ENCODE measurements around the gene PLOD1.
"Not testable (repeated sequence)": the region's sequence is repeated elsewhere in the genome, so short reads cannot be mapped to it uniquely, and the experiment has no call there.

Gene PLOD1

GRCh38 chr1:11934302-11935056 is at the start of gene PLOD1:
PLOD1 (plus strand) TSS chr1:11934717; CDS start chr1:11934780, 63 bp downstream.
- DNase-seq: peak; percentile 97

DNA sequence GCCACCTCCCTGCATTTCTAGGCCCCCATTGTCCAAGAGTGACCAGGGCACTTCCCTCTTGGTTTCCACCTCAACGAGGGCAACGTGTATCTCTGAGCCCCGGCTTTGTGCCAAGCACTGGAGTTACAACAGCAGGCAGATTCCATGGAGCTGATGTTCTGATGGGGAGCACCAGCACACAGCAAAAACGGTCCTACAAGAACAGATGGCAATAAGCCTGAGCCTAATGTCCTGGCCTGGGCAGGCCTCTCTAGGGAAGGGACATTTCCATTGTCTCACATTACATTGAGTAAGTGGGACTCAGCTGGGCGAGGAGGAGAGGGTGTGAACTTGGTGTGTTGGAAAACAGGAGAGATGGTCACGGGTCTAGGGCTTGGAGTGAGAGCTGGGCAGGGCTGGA is 48.6 kb upstream of the PLOD1 start:
- DNase-seq: no peak

- no peak for DNase-seq
Measured at GRCh38 chr1:11886986-11887665, 47.4 kb upstream of the PLOD1 start.

DNA sequence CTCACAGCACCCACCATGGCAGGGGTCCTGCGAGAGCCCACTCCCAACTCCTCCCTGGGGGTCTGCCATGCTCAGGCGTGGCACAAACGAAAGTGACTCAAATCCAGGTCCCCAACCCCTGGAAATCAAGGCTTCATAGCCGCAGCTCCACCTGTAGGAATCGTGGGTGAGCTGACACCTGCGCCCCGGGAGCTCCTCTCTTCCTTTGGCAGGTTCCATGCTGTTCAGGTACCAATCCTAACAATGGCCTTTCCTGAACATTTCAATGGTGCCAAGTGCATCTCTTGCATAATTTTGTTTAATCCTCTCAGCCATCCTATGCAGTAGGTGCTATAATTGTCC is 46.9 kb upstream of the PLOD1 start:
- no peak for DNase-seq

- no peak for DNase-seq
Measured at GRCh38 chr1:11888206-11888876, 46.2 kb upstream of the PLOD1 start.

DNA sequence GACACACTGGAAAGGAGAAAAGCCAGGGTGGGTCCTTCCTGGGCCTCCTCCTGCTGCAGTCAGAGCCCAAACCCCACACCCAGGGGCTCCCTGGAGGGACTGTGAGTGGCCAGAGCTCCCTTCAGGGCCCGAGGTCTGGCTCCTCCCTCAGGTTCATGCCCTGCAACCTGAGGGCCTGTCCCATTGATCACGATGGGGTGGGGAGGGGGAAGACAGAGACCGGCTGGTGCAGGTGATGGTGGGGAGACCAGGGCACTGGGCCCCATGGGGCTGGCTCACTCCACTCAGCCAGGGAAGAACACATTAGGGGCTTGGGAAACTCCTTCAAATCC is 45.7 kb upstream of the PLOD1 start:
- no peak for DNase-seq

DNA sequence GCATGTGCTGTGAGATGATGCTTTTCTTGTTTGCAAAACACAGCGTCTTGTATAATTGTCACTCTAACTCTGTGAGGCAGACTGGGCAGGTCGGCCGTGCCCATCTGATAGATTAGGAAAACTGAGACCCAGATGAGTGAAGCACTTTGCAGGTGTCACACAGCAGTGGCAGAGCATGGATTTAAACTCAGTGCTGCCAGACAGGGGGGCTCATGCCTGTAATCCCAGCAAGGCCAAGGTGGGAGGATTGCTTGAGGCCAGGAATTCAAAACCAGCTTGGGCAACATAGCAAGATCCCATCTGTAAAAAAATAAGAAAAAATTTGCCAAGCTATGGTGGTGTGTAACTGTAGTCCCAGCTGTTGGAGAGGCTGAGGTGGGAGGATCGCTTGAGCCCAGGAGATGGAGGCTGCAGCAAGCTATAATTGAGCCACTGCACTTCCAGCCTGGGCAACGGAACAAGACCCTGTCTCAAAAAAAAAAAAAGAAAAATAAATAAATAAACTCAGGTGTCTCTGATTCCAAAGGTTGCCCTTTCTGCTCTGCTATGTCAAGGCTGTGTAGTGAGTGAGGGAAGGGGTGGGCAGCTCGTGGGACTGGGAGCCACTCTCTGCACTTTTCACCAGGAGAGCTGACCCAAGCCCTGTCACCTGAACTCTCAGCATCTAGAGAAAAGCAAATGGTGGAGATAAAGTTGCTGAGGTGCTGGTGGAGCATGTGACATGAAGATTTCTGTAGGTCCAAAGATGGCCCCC is 42.9 kb upstream of the PLOD1 start:
- no peak for DNase-seq

- no peak for DNase-seq
Measured at GRCh38 chr1:11893907-11894251, 40.6 kb upstream of the PLOD1 start.

DNA sequence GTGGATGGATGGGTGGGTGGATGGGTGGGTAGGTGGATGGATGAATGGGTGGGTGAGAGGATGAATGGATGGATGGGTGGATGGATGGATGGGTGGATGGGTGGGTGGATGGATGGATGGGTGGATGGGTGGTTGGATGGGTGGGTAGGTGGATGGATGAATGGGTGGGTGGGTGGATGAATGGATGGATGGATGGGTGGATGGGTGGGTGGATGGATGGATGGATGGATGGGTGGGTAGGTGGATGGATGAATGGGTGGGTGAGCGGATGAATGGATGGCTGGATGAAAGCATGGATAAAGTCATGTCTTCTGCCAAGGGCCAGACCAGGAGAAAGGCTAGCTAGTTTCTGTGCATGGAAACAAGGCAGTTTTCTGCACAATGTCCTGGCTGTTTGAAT is 40.0 kb upstream of the PLOD1 start:
- DNase-seq: not testable (repeated sequence)

GRCh38 chr1:11898086-11898785 is 36.3 kb upstream of the PLOD1 start:
- DNase-seq: no peak

GRCh38 chr1:11898831-11899467 is 35.6 kb upstream of the PLOD1 start:
- DNase-seq: no peak

DNA sequence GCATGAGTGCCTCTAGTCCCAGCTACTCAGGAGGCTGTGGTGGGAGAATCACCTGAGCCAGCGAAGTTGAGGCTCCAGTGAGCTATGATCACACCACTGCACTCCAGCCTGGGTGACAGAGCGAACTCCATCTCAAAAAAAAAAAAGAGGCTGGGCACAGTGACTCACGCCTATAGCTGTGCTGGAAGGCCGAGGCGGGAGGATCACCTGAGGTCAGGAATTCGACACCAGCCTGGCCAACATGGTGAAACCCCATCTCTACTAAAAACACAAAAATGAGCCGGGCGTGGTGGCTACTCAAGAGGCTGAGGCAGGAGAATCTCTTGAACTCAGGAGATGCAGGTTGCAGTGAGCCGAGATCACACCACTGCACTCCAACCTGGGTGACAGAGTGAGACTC is 33.1 kb upstream of the PLOD1 start:
- not testable (repeated sequence) for DNase-seq

GRCh38 chr1:11903210-11903609 is 31.3 kb upstream of the PLOD1 start:
- DNase-seq: no peak

DNA sequence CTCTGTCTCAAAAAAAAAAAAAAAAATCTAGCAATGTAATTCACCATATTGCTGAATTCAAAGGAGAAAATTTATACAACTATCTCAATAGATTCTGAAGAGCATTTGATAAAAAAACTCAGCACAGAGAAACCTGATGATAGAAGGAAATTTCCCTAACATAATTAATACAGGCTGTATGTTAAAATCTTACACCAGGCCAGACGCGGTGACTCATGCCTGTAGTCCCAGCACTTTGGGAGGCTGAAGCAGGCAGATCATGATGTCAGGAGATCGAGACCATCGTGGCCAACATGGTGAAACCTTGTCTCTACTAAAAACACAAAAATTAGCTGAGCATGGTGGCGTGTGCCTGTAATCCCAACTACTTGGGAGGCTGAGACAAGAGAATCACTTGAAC is 30.4 kb upstream of the PLOD1 start:
- DNase-seq: not testable (repeated sequence)

GRCh38 chr1:11904978-11905377 is 29.5 kb upstream of the PLOD1 start:
- DNase-seq: no peak

DNA sequence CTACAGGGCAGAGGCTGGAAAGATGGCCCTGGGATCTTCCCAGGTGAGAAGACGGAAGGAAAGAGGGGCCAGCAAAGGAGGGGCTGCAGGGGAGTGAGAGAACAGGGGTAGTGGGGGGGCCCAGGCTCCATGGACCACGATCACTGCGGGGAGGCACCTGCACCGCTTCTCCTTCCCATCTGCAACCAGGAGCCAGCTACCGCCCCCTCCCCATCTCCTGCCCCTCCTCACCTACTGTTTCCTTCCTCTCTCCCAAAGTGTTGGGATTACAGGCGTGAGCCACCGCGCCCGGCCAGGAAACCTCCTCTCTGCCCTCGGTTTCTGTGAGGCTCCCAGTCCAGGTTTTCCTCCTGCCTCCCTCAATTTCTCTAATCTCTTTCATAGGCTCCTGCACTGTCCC is 27.6 kb upstream of the PLOD1 start:
- DNase-seq: no peak

DNA sequence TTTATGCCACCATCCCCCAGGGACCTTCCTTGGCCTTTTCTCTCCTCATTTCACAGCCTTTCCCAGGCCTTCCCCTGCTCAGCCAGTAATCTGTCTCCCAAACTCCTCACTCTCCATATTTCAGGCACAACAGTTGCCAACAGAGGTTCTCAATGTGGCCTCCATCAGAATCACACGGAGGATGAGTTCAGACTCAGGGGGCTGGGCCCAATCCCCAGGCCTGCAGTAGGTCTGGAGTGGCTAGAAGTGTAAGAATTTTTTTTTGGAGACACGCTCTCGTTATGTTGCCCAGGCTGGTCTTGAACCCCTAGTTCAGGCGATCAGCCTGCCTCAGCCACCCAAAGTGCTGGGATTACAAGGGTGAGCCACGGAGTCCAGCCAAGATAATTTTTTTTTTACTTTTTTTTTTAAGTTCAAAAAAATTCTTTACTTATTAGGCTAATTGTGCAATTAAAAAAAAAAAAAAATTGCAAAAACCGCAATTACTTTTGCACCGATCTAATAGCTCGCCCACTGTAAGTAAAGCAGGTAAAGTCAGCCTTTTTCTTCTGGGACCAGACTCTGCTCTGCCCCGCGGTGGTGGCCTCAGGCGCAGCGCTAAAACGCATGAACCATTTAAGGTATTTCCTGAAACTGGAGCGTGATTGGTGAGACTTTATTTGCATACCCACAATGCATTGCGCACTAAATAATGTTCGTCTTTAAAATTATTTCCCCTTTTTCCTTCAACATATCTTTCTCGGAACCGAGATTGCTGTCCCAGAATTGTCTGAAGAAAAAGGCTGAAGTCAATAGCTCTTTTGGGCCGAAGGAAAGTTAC is 27.0 kb upstream of the PLOD1 start:
- DNase-seq: peak; percentile 97

DNA sequence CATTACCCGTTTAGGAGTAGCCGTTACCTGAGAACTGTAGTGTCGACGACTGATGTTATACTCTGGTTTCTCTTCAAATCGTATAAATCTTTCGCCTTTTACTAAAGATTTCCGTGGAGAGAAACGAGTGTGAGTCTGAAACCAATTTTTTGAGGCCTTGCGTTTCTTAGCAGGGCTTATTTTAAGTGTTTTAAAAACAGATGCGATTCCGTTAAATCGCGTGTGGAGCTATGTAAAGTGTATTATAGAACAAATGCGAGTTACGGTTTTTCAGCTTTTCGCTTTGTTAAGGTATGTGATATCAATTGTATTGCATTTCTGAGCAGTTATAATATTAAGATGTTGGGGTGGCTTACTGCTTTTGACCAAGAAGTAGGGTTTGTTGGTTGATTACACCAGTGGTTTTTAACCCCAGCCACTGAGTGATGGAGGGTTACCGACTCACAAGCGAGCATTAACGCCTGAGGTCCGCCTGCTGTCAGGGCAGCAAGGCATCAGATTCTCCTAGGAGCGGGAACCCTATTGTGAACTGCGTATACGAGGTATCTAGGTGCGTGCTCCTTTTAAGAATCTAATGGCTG is 26.3 kb upstream of the PLOD1 start:
- peak; percentile 79 for DNase-seq

GRCh38 chr1:11910914-11911228 is 23.6 kb upstream of the PLOD1 start:
- DNase-seq: not testable (repeated sequence)

DNA sequence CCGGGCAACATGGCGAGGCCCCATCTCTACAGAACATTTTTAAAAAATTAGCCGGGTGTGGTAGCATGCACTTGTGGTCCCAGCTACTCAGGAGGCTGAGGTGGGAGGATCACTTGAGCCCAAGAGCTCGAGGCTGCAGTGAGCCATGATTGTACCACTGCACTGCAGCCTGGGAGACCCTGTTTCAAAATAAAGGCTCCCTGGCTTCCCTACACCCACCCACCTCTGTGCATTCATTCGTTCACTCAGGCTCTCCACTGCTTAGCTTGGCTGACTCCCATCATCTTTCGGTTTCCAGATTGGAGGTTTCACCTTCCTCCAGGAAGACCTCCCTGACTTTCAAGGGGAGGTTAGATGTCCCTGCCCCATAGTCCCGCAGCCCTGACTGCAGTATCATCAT is 22.5 kb upstream of the PLOD1 start:
- no peak for DNase-seq

DNA sequence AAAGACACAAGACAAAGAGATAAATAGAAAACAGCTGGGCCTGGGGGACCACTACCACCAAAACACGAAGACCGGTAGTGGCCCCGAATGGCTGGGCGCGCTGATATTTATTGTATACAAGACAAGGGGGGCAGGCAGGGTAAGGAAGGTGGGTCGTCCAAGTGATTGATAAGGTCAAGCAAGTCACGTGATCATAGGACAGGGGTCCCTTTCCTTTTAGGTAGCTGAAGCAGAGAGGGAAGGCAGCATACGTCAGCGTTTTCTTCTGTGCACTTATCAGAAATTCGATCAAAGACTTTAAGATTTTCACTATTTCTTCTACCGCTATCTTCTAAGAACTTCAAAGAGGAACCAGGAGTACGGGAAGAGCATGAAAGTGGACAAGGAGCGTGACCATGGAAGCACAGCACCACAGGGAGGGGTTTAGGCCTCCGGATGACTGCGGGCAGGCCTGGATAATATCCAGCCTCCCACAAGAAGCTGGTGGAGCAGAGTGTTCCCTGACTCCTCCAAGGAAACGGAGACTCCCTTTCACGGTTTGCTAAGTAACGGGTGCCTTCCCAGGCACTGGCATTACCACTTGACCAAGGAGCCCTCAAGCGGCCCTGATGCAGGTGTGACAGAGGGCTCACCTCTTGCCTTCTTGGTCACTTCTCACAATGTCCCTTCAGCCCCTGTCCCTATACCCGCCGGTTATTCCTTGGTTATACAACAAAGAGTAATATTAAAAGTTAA is 21.9 kb upstream of the PLOD1 start:
- DNase-seq: not testable (repeated sequence)
